CD4-positive, alpha-beta T cell (primary cell): ENCODE results near the gene PEDS1. TPM values are rescaled to one million over a fixed set of nuclear protein-coding genes. Genes with fewer than 3 reads are reported as not detected.

ENCODE experiments used
- ATAC-seq: fragments of 200-7000 bp; cut with Tn5 transposase; one replicate; pipeline ENCODE4 v1.10.0; 2022; ENCODE audit warnings: mild to moderate bottlenecking; ENCODE audit not compliant: poor library complexity
- CTCF ChIA-PET: fragments of 350-600 bp; sonication (Branson Sonifier 250); formaldehyde crosslinking; loops from one replicate; lab custom pipeline; 2021; ENCODE audit warnings: antibody characterized with exemption, inconsistent platforms; lab: Charles Lee
- POLR2A ChIA-PET: fragments of 350-600 bp; sonication (Branson Sonifier 250); formaldehyde crosslinking; loops from one replicate; lab custom pipeline; 2021; ENCODE audit warnings: antibody characterized with exemption, inconsistent platforms; lab: Charles Lee
- DNase-seq, 14 experiments: peaks; one replicate each; pipeline ENCODE4 v3.0.0-alpha.2; 2013 to 2020; ENCODE audit warnings: mixed read lengths in 2 of 14
- H3K27ac ChIP-seq, 2 donors: one replicate each; pipeline versions ENCODE4 v1.5.1 to v1.7.0; 2013; ENCODE audit warnings: low read length in 2 of 2, low read depth in 1 of 2, mild to moderate bottlenecking in 1 of 2
- H3K27me3 ChIP-seq, 2 experiments: 1 replicate in 1 of 2; 2 replicates in 1 of 2; pipeline versions ENCODE4 v1.6.1 to v1.7.0; 2013; ENCODE audit warnings: low read length in 2 of 2, control low read depth in 1 of 2, mild to moderate bottlenecking in 1 of 2, moderate library complexity in 1 of 2; ENCODE audit not compliant: insufficient read depth in 2 of 2, control insufficient read depth in 1 of 2
- H3K36me3 ChIP-seq: one replicate; pipeline ENCODE4 v1.6.1; 2013; ENCODE audit warnings: low read length, control low read depth; ENCODE audit not compliant: insufficient read depth
- H3K4me1 ChIP-seq: one replicate; pipeline ENCODE4 v1.6.1; 2013; ENCODE audit warnings: low read length, control low read depth; ENCODE audit not compliant: insufficient read depth
- H3K4me3 ChIP-seq: one replicate; pipeline ENCODE4 v1.5.1; 2013; ENCODE audit warnings: mild to moderate bottlenecking, low read length, moderate library complexity
- H3K9me3 ChIP-seq, 2 experiments: 1 replicate in 1 of 2; 2 replicates in 1 of 2; pipeline versions ENCODE4 v1.6.1 to v1.7.0; 2013; ENCODE audit warnings: low read length in 2 of 2, mild to moderate bottlenecking in 2 of 2, control low read depth in 1 of 2, moderate library complexity in 1 of 2; ENCODE audit not compliant: control insufficient read depth in 1 of 2, insufficient read depth in 1 of 2
- H3K27ac Mint-ChIP-seq: one replicate; pipeline ENCODE4 v1.8.0; 2020; ENCODE audit warnings: mixed read lengths
- H3K27me3 Mint-ChIP-seq: one replicate; pipeline ENCODE4 v1.8.0; 2021; ENCODE audit warnings: mixed read lengths
- H3K36me3 Mint-ChIP-seq: one replicate; pipeline ENCODE4 v1.8.0; 2021; ENCODE audit warnings: low read depth, mixed read lengths
- H3K4me1 Mint-ChIP-seq: one replicate; pipeline ENCODE4 v1.8.0; 2021; ENCODE audit warnings: low read depth, mixed read lengths
- H3K4me3 Mint-ChIP-seq: one replicate; pipeline ENCODE4 v1.8.0; 2020; ENCODE audit warnings: mild to moderate bottlenecking, mixed read lengths
- H3K9me3 Mint-ChIP-seq: one replicate; pipeline ENCODE4 v1.8.0; 2020; ENCODE audit warnings: mixed read lengths
- CTCF ChIP-seq: fragments of 200-600 bp; IDR thresholded peaks from one replicate; pipeline ENCODE4 v1.8.0; 2022; ENCODE audit warnings: antibody characterized with exemption, mild to moderate bottlenecking
- intact Hi-C, 2 experiments: fragments of 100-400 bp; cut with DNase I in 1 of 2; cut with micrococcal nuclease in 1 of 2; formaldehyde crosslinking; loops; one replicate each; pipeline versions ENCODE4 v1.15.1 to v1.9.0; 2023 to 2025; cut with DNase I, micrococcal nuclease
- total RNA-seq, 174 experiments: library from RNA in 2 of 174; stranded (reverse) in 2 of 174; gene quantifications; one replicate each; pipeline ENCODE4 v1.2.3 and lab custom pipeline; 2021 to 2026

PEDS1 gene
- total RNA-seq, 2 experiments from 2014 or later = 21.3 to 21.9 TPM

GRCh38 chr20:50194422-50194830 lies 40.9 kb upstream of the PEDS1 start:
- DNase-seq (no peak), ATAC-seq (no peak)
- Mint-ChIP-seq H3K4me3 (peak overlapping the region; percentile 68), H3K36me3 (peaks cover 10% of the 10 kb centered on the region), H3K27ac (no peak overlapping the region), H3K27me3 (no peaks in the 10 kb centered on the region), H3K9me3 (no peaks in the 10 kb centered on the region), H3K4me1 (peaks cover 21% of the 10 kb centered on the region)
- H3K4me1 ChIP-seq = peaks cover 31% of the 10 kb centered on the region
- ChIA-PET POLR2A (no interaction called here), CTCF (no interaction called here)
- peak overlapping the region; percentile 75 for H3K4me3 ChIP-seq
- H3K9me3 ChIP-seq = no peaks in the 10 kb centered on the region
- H3K36me3 ChIP-seq = peaks cover 8% of the 10 kb centered on the region
- TF ChIP-seq CTCF = no peak
- H3K27ac ChIP-seq = no peak overlapping the region
- intact Hi-C loops = loop anchor here in 1 of 2 experiments (5.0 to 10.0 kb wide), 2 partner anchors 193 to 740 kb away; partner anchors contain the start of gene ADNP
- no peaks in the 10 kb centered on the region for H3K27me3 ChIP-seq

- POLR2A ChIA-PET = no interaction called here
- TF ChIP-seq CTCF = no peak
- Mint-ChIP-seq H3K4me1 (peaks cover 21% of the 10 kb centered on the region), H3K4me3 (peak overlapping the region; percentile 100), H3K36me3 (peaks cover 10% of the 10 kb centered on the region), H3K9me3 (no peaks in the 10 kb centered on the region), H3K27me3 (no peaks in the 10 kb centered on the region), H3K27ac (peak overlapping the region; percentile 98)
- no peaks in the 10 kb centered on the region for H3K27me3 ChIP-seq
- H3K4me1 ChIP-seq = peaks cover 31% of the 10 kb centered on the region
- ATAC-seq (no peak), DNase-seq (peak in 1 of 14 experiments; percentile 23)
- peak overlapping the region; percentile 75 for H3K4me3 ChIP-seq
- intact Hi-C loops = loop anchor here in 1 of 2 experiments (5.0 to 10.0 kb wide), 2 partner anchors 193 to 741 kb away; partner anchors contain the start of gene ADNP
- peaks cover 8% of the 10 kb centered on the region for H3K36me3 ChIP-seq
- CTCF ChIA-PET = no interaction called here
- H3K9me3 ChIP-seq = no peaks in the 10 kb centered on the region
- H3K27ac ChIP-seq = no peak overlapping the region
Observed at GRCh38 chr20:50193836-50194421, 40.4 kb upstream of the PEDS1 start.

DNA sequence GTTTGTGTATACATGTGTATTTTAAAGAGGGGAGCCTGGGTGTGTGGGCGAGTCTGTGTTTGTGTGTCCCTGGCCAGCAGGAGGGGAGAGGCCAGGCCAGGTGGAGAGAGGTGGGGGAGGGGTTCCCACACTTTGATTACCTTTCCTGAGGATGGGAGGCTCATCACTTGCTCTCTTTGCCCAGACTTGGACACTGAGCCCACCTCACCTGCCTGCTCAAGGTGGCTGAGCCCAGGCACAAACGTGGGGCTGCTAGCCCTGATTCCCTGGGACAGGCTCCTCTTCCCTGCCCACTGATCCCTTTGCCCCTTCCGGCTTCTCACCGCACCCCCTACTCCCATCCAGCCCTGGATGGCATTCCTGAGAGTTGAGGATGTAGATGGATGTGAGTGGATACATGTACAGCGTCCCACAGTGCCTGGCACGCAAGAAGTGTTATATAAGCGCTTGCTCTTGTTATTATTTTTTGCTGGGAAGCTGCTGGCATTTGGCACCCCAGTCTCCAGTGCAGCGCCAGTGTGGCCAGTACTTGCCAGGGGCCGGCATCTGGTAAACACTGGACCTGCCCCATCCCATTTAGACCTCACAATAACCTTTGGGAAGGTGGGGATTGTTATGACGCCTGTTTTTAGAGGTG lies 39.8 kb upstream of the PEDS1 start:
- H3K36me3 Mint-ChIP-seq = peaks cover 10% of the 10 kb centered on the region
- H3K4me3 ChIP-seq = peak overlapping the region; percentile 75
- POLR2A ChIA-PET = no interaction called here
- CTCF ChIA-PET = no interaction called here
- H3K27me3 ChIP-seq = no peaks in the 10 kb centered on the region
- peaks cover 31% of the 10 kb centered on the region for H3K4me1 ChIP-seq
- H3K27me3 Mint-ChIP-seq = no peaks in the 10 kb centered on the region
- DNase-seq (no peak), ATAC-seq (no peak)
- no peak overlapping the region for H3K27ac ChIP-seq
- H3K4me1 Mint-ChIP-seq = peaks cover 21% of the 10 kb centered on the region
- H3K9me3 Mint-ChIP-seq = no peaks in the 10 kb centered on the region
- peaks cover 8% of the 10 kb centered on the region for H3K36me3 ChIP-seq
- peak overlapping the region; percentile 98 for H3K27ac Mint-ChIP-seq
- H3K4me3 Mint-ChIP-seq = peak overlapping the region; percentile 100
- intact Hi-C loops = loop anchor here in 1 of 2 experiments (5.0 to 10.0 kb wide), 2 partner anchors 194 to 741 kb away; partner anchors contain the start of gene ADNP
- H3K9me3 ChIP-seq = no peaks in the 10 kb centered on the region
- no peak for TF ChIP-seq CTCF
